Activated naive CD4-positive, alpha-beta T cell (primary cell): Measurements from ENCODE around the gene PIP4K2A.

Source experiments
- DNase-seq, 4 experiments: peaks; one replicate each; lab custom pipeline; 2025; lab: John Stamatoyannopoulos, UW

The PIP4K2A gene

GRCh38 chr10:22599048-22599561 is 115.3 kb downstream of the PIP4K2A start:
- DNase-seq: no peak

GRCh38 chr10:22598478-22598877 is 115.9 kb downstream of the PIP4K2A start:
- DNase-seq: no peak

- DNase-seq: no peak
These were observed 117.2 kb downstream of the PIP4K2A start for GRCh38 chr10:22597138-22597537.

- no peak for DNase-seq
These were observed 120.7 kb downstream of the PIP4K2A start for GRCh38 chr10:22593636-22594198.

GRCh38 chr10:22593026-22593425 is 121.4 kb downstream of the PIP4K2A start:
- no peak for DNase-seq

- no peak for DNase-seq
These were observed 124.4 kb downstream of the PIP4K2A start for GRCh38 chr10:22589851-22590514.

- DNase-seq: no peak
These were observed 125.9 kb downstream of the PIP4K2A start for GRCh38 chr10:22588462-22588861.

- no peak for DNase-seq
These were observed 130.7 kb downstream of the PIP4K2A start for GRCh38 chr10:22583683-22584082.

GRCh38 chr10:22581461-22581860 is 132.9 kb downstream of the PIP4K2A start:
- no peak for DNase-seq

- DNase-seq: no peak
These were observed 133.7 kb downstream of the PIP4K2A start for GRCh38 chr10:22580711-22581110.

- no peak for DNase-seq
These were observed 134.6 kb downstream of the PIP4K2A start for GRCh38 chr10:22579826-22580225.

- DNase-seq: no peak
These were observed 140.4 kb downstream of the PIP4K2A start for GRCh38 chr10:22573820-22574569.

GRCh38 chr10:22570733-22571430 is 143.5 kb downstream of the PIP4K2A start:
- DNase-seq: no peak

GRCh38 chr10:22570234-22570633 is 144.1 kb downstream of the PIP4K2A start:
- DNase-seq: no peak

GRCh38 chr10:22568928-22569327 is 145.4 kb downstream of the PIP4K2A start:
- no peak for DNase-seq

- no peak for DNase-seq
These were observed 150.3 kb downstream of the PIP4K2A start for GRCh38 chr10:22564060-22564459.

- DNase-seq: no peak
These were observed 152.5 kb downstream of the PIP4K2A start for GRCh38 chr10:22561909-22562308.

GRCh38 chr10:22560913-22561239 is 153.5 kb downstream of the PIP4K2A start:
- DNase-seq: no peak

GRCh38 chr10:22560096-22560912 is 154.1 kb downstream of the PIP4K2A start:
- no peak for DNase-seq

- no peak for DNase-seq
These were observed 157.1 kb downstream of the PIP4K2A start for GRCh38 chr10:22557321-22557720.

GRCh38 chr10:22556774-22557173 is 157.6 kb downstream of the PIP4K2A start:
- no peak for DNase-seq
